ENCODE data around the gene TFPI.
A peak's percentile ranks its signal among the peaks of the same experiment; 100 is the strongest.

TFPI gene

DNA sequence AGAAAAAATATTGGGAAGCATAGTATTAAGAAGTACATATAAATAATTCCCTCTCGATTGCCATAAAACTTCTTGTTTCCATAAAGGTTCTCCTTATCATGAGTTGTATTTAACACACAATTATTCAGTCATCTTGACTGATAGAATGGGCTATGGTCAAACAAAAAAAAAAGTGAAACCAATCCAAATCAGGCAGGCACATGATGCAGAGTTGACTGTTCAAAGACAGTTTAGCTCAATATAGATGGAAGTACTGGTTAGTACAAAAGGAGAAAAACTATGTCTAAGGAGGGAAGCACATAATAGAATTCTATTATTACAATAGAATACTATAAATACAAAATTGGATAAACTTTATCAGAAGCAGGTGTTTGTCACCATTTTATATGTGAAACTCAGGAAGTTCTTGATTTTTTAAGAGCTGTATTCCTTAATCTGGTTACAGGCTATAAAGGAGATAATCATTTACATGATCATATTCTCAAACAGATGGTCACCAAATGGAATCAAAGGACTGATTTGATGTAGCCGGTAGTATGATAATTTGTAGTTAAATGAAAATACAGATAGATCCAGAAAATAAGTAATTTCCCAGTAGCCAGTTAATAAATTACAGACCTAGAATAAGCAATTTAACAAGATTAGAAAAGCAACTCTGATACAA is 88.0 kb downstream of the TFPI start:
- DNase-seq (ENCODE audit: extremely low read depth, insufficient read length): no peak
- Histone ChIP-seq H3K4me3 (replicated peaks; ENCODE audit: low read depth, low read length) (no peak overlapping the region), H3K27me3 (replicated peaks; ENCODE audit: control insufficient read depth, insufficient read depth, low read length) (no peaks in the 10 kb centered on the region), H3K36me3 (ENCODE audit: control insufficient read depth, insufficient read depth, low read length) (no peaks in the 10 kb centered on the region)
- TF ChIP-seq, protein P1, sequence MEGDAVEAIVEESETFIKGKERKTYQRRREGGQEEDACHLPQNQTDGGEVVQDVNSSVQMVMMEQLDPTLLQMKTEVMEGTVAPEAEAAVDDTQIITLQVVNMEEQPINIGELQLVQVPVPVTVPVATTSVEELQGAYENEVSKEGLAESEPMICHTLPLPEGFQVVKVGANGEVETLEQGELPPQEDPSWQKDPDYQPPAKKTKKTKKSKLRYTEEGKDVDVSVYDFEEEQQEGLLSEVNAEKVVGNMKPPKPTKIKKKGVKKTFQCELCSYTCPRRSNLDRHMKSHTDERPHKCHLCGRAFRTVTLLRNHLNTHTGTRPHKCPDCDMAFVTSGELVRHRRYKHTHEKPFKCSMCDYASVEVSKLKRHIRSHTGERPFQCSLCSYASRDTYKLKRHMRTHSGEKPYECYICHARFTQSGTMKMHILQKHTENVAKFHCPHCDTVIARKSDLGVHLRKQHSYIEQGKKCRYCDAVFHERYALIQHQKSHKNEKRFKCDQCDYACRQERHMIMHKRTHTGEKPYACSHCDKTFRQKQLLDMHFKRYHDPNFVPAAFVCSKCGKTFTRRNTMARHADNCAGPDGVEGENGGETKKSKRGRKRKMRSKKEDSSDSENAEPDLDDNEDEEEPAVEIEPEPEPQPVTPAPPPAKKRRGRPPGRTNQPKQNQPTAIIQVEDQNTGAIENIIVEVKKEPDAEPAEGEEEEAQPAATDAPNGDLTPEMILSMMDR (IDR thresholded peaks at IDR 0.05; ENCODE audit: insufficient read depth, low read length, poor library complexity, severe bottlenecking): no peak

DNA sequence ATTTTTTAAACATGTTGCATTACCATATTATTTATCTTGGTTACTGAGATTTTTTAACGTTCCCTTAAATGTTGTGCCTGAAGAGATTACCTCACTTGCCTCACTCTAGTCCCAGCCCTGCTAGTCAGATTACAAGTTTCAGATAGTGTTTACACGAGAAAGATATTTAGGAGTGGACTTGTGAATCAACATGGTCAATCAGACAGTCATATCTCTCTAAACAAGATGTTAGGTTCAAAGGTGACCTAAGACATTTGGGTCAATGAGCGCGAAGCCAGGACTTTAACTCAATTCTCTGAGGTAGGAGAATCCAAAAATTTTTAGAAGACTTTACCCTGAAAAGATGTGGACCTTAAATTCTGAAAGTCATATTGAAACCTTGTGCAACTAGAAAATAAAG is 91.4 kb downstream of the TFPI start:
- TF ChIP-seq, protein P1 (IDR thresholded peaks at IDR 0.05; ENCODE audit: insufficient read depth, low read length, poor library complexity, severe bottlenecking): no peak
- DNase-seq (ENCODE audit: extremely low read depth, insufficient read length): no peak
- Histone ChIP-seq H3K27me3 (replicated peaks; ENCODE audit: control insufficient read depth, insufficient read depth, low read length) (no peaks in the 10 kb centered on the region), H3K4me3 (replicated peaks; ENCODE audit: low read depth, low read length) (no peak overlapping the region), H3K36me3 (ENCODE audit: control insufficient read depth, insufficient read depth, low read length) (no peaks in the 10 kb centered on the region)

DNA sequence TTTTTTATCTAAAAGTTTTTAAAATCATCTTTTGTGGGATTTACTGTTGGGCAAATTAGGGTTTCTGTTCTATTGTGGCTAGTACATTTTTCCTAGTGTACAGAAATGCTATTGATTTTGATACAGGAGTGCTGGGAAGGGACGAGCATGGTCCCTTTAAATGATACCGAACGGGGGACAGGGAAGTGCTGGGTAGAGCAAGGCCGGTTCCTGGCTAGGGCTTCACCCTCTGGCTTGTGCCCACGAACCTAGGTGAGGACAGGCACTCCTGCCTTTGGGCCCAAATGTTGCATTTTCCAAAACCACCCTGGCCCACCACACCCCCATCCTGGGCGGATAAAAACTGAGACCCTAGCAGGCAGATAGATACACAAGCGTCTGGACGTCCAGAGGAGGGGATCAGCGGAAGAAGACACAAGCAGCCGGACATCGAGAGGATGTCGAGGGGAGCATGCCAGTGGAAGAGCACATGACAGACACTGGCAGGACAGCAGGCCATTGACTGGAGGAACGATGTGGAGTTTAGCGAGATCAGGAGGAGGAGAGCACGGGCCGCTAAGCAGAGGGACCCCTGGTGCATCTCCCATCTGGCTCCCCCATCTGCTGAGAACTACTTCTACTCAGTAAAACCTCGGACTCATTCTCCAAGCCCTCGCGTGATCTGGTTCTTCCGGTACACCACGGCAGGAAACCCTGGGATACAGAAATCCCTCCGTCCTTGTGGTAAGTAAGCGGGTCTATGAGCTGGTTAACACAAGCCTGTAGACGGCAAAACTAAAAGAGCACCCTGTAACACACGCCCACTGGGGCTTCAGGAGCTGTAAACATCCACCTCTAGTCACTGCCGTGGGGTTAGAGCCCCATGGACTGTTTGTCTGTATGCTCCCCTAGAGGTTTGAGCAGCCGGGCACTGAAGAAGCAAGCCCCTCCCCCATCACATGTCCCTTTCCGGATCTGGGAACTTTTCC is 92.7 kb downstream of the TFPI start:
- Histone ChIP-seq H3K36me3 (ENCODE audit: control insufficient read depth, insufficient read depth, low read length) (no peaks in the 10 kb centered on the region), H3K27me3 (replicated peaks; ENCODE audit: control insufficient read depth, insufficient read depth, low read length) (no peaks in the 10 kb centered on the region), H3K4me3 (replicated peaks; ENCODE audit: low read depth, low read length) (no peak overlapping the region)
- TF ChIP-seq, protein P1 (IDR thresholded peaks at IDR 0.05; ENCODE audit: insufficient read depth, low read length, poor library complexity, severe bottlenecking): no peak
- no peak for DNase-seq (ENCODE audit: extremely low read depth, insufficient read length)

DNA sequence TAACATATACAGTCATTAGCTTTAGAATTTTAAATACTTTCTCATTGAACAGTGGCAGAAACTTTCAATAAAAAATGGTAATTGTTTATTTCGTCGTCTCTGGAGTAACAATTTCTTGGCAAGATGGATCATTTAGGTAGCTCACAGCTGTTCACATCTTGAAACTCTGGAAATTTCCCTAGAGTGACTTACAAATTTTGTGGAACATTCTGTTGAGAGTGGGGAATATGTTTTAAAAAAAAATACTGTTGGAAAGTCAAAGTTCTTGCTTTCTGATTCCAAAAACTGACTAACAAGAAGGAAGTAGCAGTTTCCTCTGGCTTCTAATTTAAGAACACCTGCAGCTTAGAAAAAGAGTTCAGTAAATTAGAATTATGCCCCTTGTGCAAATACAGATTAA is 95.0 kb downstream of the TFPI start:
- H3K27me3 ChIP-seq (replicated peaks; ENCODE audit: control insufficient read depth, insufficient read depth, low read length): no peaks in the 10 kb centered on the region
- no peak overlapping the region for H3K4me3 ChIP-seq (replicated peaks; ENCODE audit: low read depth, low read length)
- TF ChIP-seq, protein P1 (IDR thresholded peaks at IDR 0.05; ENCODE audit: insufficient read depth, low read length, poor library complexity, severe bottlenecking): no peak
- no peak for DNase-seq (ENCODE audit: extremely low read depth, insufficient read length)
- H3K36me3 ChIP-seq (ENCODE audit: control insufficient read depth, insufficient read depth, low read length): no peaks in the 10 kb centered on the region

DNA sequence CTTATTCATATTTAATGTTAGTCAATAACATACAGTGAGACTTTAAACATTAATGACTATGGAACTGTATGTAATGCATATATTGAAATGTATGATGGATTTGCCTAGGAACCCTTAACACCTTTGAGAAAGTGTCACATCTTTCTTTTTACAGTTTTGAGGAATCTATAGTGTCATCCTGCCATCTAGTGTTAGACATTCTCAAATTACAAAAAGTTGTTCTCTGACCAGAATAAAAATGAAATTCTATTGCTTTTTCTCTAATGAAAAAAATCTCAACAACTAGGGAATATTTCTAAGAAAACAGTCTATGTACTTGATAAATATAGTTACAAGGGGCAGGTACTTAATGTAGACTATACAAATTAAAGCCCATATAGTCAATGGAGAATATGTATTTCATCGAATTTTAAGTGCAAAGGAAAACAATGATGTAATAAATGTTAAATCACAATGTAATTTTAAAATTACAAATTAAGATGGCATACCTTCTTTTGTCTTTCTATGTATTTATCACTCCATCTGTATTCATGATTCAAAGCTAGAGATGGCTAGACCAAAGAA is 101.1 kb downstream of the TFPI start:
- DNase-seq (ENCODE audit: extremely low read depth, insufficient read length): peak; percentile 18
- TF ChIP-seq, protein P1 (IDR thresholded peaks at IDR 0.05; ENCODE audit: insufficient read depth, low read length, poor library complexity, severe bottlenecking): peak; percentile 33
- Histone ChIP-seq H3K36me3 (ENCODE audit: control insufficient read depth, insufficient read depth, low read length) (no peaks in the 10 kb centered on the region), H3K27me3 (replicated peaks; ENCODE audit: control insufficient read depth, insufficient read depth, low read length) (no peaks in the 10 kb centered on the region), H3K4me3 (replicated peaks; ENCODE audit: low read depth, low read length) (no peak overlapping the region)

Measured in GM06990 (cell line).